K562 (cell line): Measurements from ENCODE around the gene NR5A1. TPM values are rescaled to one million over a fixed set of nuclear protein-coding genes. Genes with fewer than 3 reads are reported as not detected.
A peak's percentile ranks its signal among the peaks of the same experiment; 100 is the strongest.

Experiments
- ADNP ChIP-seq: fragments of 200-800 bp; sonication (Bioruptor generic); IDR thresholded peaks from 2 replicates; pipeline ENCODE4 v1.6.1; 2016; ENCODE audit warnings: missing genetic modification characterization, missing compliant biosample characterization
- CBX3 ChIP-seq, 2 experiments: IDR thresholded peaks; 1 replicate in 1 of 2; 2 replicates in 1 of 2; pipeline ENCODE4 v1.6.1; 2012; ENCODE audit warnings: inconsistent platforms in 2 of 2, low read length in 2 of 2, borderline replicate concordance in 1 of 2, control low read depth in 1 of 2
- CREB3 ChIP-seq: fragments of 450-650 bp; conservative IDR thresholded peaks from 2 replicates; pipeline ENCODE4 v1.6.1; 2016; ENCODE audit warnings: missing genetic modification characterization, low read depth, mild to moderate bottlenecking, missing compliant biosample characterization, moderate library complexity
- ELF1 ChIP-seq: fragments of 200-800 bp; sonication (Bioruptor generic); IDR thresholded peaks from 2 replicates; pipeline ENCODE4 v1.6.1; 2016; ENCODE audit warnings: missing genetic modification characterization, missing compliant biosample characterization
- ERF ChIP-seq: fragments of 450-650 bp; formaldehyde crosslinking; IDR thresholded peaks from 2 replicates; pipeline ENCODE4 v1.4.0; 2020; ENCODE audit warnings: mild to moderate bottlenecking, mixed read lengths
- GATAD2A ChIP-seq: fragments of 450-650 bp; IDR thresholded peaks from 2 replicates; pipeline ENCODE4 v1.6.1; 2017
- GTF2A2 ChIP-seq: IDR thresholded peaks from 2 replicates; pipeline ENCODE4 v1.6.1; 2016; ENCODE audit warnings: mild to moderate bottlenecking, missing genetic modification characterization, missing compliant biosample characterization
- MCM2 ChIP-seq: fragments of 450-650 bp; IDR thresholded peaks from 2 replicates; pipeline ENCODE4 v1.6.1; 2017; ENCODE audit warnings: low read depth, mild to moderate bottlenecking
- MTF1 ChIP-seq: fragments of 250-450 bp; sonication (Bioruptor Pico); IDR thresholded peaks from 2 replicates; pipeline ENCODE4 v1.9.0; 2021; ENCODE audit warnings: moderate library complexity, mild to moderate bottlenecking, inconsistent platforms, borderline replicate concordance
- NFYB ChIP-seq: IDR thresholded peaks from 2 replicates; pipeline ENCODE4 v1.6.1; 2011; ENCODE audit warnings: mild to moderate bottlenecking, moderate library complexity; ENCODE audit not compliant: insufficient read length; ENCODE audit errors: extremely low read depth
- NR0B1 ChIP-seq: fragments of 450-650 bp; IDR thresholded peaks from one replicate; pipeline ENCODE4 v1.6.1; 2018; ENCODE audit warnings: mild to moderate bottlenecking, moderate library complexity; ENCODE audit not compliant: partially characterized antibody
- SP2 ChIP-seq: IDR thresholded peaks from 2 replicates; pipeline ENCODE4 v1.6.1; 2011; ENCODE audit warnings: mild to moderate bottlenecking, low read depth, low read length, moderate library complexity; ENCODE audit not compliant: poor library complexity, severe bottlenecking; ENCODE audit errors: extremely low read depth
- SRSF9 ChIP-seq: fragments of 200-400 bp; formaldehyde crosslinking; IDR thresholded peaks from 2 replicates; pipeline ENCODE4 v1.6.1; 2017; ENCODE audit warnings: low read depth, low read length, borderline replicate concordance
- ZNF134 ChIP-seq: fragments of 250-450 bp; sonication (Bioruptor Pico); conservative IDR thresholded peaks from 2 replicates; pipeline ENCODE4 v1.4.0; 2020
- ZNF592 ChIP-seq: fragments of 450-650 bp; IDR thresholded peaks from 2 replicates; pipeline ENCODE4 v1.6.1; 2017; ENCODE audit warnings: antibody characterized with exemption, mild to moderate bottlenecking
- polyA plus RNA-seq, 8 experiments: library from polyadenylated mRNA; depleted of rRNA in 4 of 8; stranded (reverse) in 5 of 8; unstranded in 3 of 8; fragments of >200 nt; fragmentation: Nextera tagmentation in 2 of 8; fragmentation: Illumina TruSeq in 1 of 8; extraction: Ambion mirVana in 2 of 8; extraction: Trizol in 1 of 8; gene quantifications; 2 replicates each; pipeline versions ENCODE4 v1.2.1 to v1.2.3, GENCODE V29; 2011 to 2014; ENCODE audit warnings: inconsistent platforms in 1 of 8, missing spikeins in 1 of 8
- total RNA-seq, 7 experiments: library from RNA; depleted of rRNA in 6 of 7; stranded (reverse); fragments of >200 nt in 6 of 7; fragmentation: Illumina TruSeq in 2 of 7; extraction: Trizol in 2 of 7; gene quantifications; 2 replicates each; pipeline versions ENCODE4 v1.2.1 to v1.2.3, GENCODE V29; 2011 to 2021; ENCODE audit warnings: low replicate concordance in 1 of 7
- TF ChIP-seq, protein P1 (sequence below): IDR thresholded peaks from 2 replicates; pipeline ENCODE4 v1.6.1; 2016; ENCODE audit warnings: missing genetic modification characterization, missing compliant biosample characterization
- TF ChIP-seq, protein P2 (sequence below): fragments of 450-650 bp; formaldehyde crosslinking; conservative IDR thresholded peaks from 2 replicates; pipeline ENCODE4 v1.4.0; 2022; ENCODE audit warnings: mild to moderate bottlenecking, missing genetic modification characterization

The NR5A1 gene
- total and polyA plus RNA-seq, 9 of the 15 experiments (the other 6 are each of a cell fraction or from before 2014, with no cell fraction given) = 0.11 to 0.32 (median 0.20) TPM; not detected in 6

DNA sequence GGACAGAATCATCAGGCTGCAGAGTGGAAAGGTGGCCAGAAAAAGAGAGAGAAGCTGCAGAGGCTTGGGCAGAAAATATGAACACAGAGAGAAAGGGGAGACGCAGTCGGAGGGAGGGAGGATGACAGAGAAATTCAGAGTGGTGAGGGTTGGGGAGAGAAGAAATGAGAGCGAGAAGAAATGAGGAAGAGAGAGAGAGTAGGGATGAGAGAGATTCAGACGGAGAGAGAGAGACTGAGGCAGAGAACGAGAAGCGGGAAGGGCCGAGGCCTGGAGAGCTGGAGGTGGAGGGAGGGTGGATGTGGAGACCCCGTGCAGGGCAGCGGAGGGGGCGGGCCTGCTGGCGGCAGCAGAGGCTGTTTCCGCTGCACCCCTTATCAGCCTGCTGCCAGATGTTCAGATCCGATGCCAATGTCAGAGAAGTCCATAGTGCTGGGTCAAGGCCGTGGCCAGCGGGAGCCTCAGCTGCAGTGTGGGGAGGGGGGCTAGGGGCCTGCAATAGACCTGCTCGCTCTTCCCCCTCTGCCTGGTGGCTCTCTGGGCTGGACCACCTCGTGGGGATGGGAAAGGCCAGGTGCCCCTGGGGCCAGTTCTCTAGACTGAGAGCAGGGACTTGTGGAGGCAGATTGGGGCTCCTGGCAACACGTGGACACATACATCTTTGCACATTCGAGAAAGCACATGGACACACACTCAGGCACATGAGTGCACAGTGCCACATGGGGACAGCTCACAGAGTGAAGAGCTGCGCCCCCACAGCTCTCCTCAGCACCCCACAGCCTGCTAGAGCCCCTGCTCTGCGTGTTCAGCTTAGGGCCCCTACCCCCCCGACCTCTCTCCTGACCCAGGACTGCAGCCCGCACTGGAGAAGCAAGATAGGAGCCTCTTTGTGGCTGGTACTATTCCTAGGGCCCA, 4.9 kb upstream of the NR5A1 start (continued):
- TF ChIP-seq, protein P1, sequence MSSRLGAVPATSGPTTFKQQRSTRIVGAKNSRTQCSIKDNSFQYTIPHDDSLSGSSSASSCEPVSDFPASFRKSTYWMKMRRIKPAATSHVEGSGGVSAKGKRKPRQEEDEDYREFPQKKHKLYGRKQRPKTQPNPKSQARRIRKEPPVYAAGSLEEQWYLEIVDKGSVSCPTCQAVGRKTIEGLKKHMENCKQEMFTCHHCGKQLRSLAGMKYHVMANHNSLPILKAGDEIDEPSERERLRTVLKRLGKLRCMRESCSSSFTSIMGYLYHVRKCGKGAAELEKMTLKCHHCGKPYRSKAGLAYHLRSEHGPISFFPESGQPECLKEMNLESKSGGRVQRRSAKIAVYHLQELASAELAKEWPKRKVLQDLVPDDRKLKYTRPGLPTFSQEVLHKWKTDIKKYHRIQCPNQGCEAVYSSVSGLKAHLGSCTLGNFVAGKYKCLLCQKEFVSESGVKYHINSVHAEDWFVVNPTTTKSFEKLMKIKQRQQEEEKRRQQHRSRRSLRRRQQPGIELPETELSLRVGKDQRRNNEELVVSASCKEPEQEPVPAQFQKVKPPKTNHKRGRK (tag) = peak; percentile 45; the same call in 1 of the 2 replicates
- TF ChIP-seq NR0B1 = no peak
- TF ChIP-seq SP2 = no peak
- no peak for TF ChIP-seq MTF1 (CRISPR knock-in tag)
- no peak for TF ChIP-seq SRSF9
- TF ChIP-seq, protein P2, sequence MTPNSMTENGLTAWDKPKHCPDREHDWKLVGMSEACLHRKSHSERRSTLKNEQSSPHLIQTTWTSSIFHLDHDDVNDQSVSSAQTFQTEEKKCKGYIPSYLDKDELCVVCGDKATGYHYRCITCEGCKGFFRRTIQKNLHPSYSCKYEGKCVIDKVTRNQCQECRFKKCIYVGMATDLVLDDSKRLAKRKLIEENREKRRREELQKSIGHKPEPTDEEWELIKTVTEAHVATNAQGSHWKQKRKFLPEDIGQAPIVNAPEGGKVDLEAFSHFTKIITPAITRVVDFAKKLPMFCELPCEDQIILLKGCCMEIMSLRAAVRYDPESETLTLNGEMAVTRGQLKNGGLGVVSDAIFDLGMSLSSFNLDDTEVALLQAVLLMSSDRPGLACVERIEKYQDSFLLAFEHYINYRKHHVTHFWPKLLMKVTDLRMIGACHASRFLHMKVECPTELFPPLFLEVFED (CRISPR knock-in tag) = peak; percentile 70; the same call in 1 of the 2 replicates
- TF ChIP-seq GTF2A2 (tag) = no peak
- no peak for TF ChIP-seq ERF (CRISPR knock-in tag)
- TF ChIP-seq ZNF134 (CRISPR knock-in tag) = no peak
- no peak for TF ChIP-seq NFYB
- TF ChIP-seq ELF1 (tag) = no peak
- no peak; a peak in 1 of 3 replicates for TF ChIP-seq CBX3 (IDR thresholded peaks at IDR 0.05; ENCODE audit: borderline replicate concordance in 1 of 2, low read length in 2 of 2)
- no peak for TF ChIP-seq MCM2
- TF ChIP-seq GATAD2A = peak; percentile 59; the same call in 1 of the 2 replicates
- TF ChIP-seq ZNF592 = peak; percentile 93
- no peak for TF ChIP-seq ADNP (tag)
- no peak; the same call in 1 of the 2 replicates for TF ChIP-seq CREB3
